Measurements from ENCODE around the gene SLAMF7.
"Not testable (repeated sequence)": the region's sequence is repeated elsewhere in the genome, so short reads cannot be mapped to it uniquely, and the experiment has no call there.

The SLAMF7 gene

GRCh38 chr1:160710517-160711252 is 28.4 kb upstream of the SLAMF7 start:
- Histone ChIP-seq H3K36me3 (ENCODE audit: control insufficient read depth, insufficient read depth, low read length, severe bottlenecking) (no peaks in the 10 kb centered on the region), H3K4me1 (ENCODE audit: control insufficient read depth, insufficient read depth, low read length) (no peaks in the 10 kb centered on the region), H3K27me3 (replicated peaks; ENCODE audit: control insufficient read depth, insufficient read depth, low read length) (peaks cover 42% of the 10 kb centered on the region), H3K9ac (ENCODE audit: low read length) (no peak overlapping the region), H3K9me3 (ENCODE audit: control insufficient read depth, low read length) (no peaks in the 10 kb centered on the region), H3K4me3 (ENCODE audit: low read length) (no peak overlapping the region)
- DNase-seq (ENCODE audit: low read depth), result no peak

- no peaks in the 10 kb centered on the region for H3K9me3 ChIP-seq (ENCODE audit: control insufficient read depth, low read length)
- no peak overlapping the region for H3K4me3 ChIP-seq (ENCODE audit: low read length)
- peaks cover 42% of the 10 kb centered on the region for H3K27me3 ChIP-seq (replicated peaks; ENCODE audit: control insufficient read depth, insufficient read depth, low read length)
- DNase-seq (ENCODE audit: low read depth), result no peak
- no peaks in the 10 kb centered on the region for H3K4me1 ChIP-seq (ENCODE audit: control insufficient read depth, insufficient read depth, low read length)
- no peaks in the 10 kb centered on the region for H3K36me3 ChIP-seq (ENCODE audit: control insufficient read depth, insufficient read depth, low read length, severe bottlenecking)
- no peak overlapping the region for H3K9ac ChIP-seq (ENCODE audit: low read length)
Measured at GRCh38 chr1:160711276-160711601, 27.8 kb upstream of the SLAMF7 start.

GRCh38 chr1:160711602-160712311 is 27.3 kb upstream of the SLAMF7 start, which contains the start of gene CD48:
Gene CD48, minus strand, starts transcription at chr1:160711822. Its CDS starts 59 bp downstream, at chr1:160711763.
- no peak for DNase-seq (ENCODE audit: low read depth)
- peaks cover 46% of the 10 kb centered on the region for H3K27me3 ChIP-seq (replicated peaks; ENCODE audit: control insufficient read depth, insufficient read depth, low read length)
- no peak within 1 kb of the TSS for H3K9ac ChIP-seq (ENCODE audit: low read length)
- no peak within 1 kb of the TSS for H3K4me3 ChIP-seq (ENCODE audit: low read length)
- no peaks in the 10 kb centered on the region for H3K36me3 ChIP-seq (ENCODE audit: control insufficient read depth, insufficient read depth, low read length, severe bottlenecking)
- H3K9me3 ChIP-seq (ENCODE audit: control insufficient read depth, low read length), result no peaks in the 10 kb centered on the region
- no peaks in the 10 kb centered on the region for H3K4me1 ChIP-seq (ENCODE audit: control insufficient read depth, insufficient read depth, low read length)

- peaks cover 44% of the 10 kb centered on the region for H3K27me3 ChIP-seq (replicated peaks; ENCODE audit: control insufficient read depth, insufficient read depth, low read length)
- not testable (repeated sequence) for H3K9ac ChIP-seq (ENCODE audit: low read length); H3K36me3 ChIP-seq (ENCODE audit: control insufficient read depth, insufficient read depth, low read length, severe bottlenecking); H3K4me1 ChIP-seq (ENCODE audit: control insufficient read depth, insufficient read depth, low read length); DNase-seq (ENCODE audit: low read depth); H3K4me3 ChIP-seq (ENCODE audit: low read length); H3K9me3 ChIP-seq (ENCODE audit: control insufficient read depth, low read length)
Measured at GRCh38 chr1:160712525-160713080, 26.4 kb upstream of the SLAMF7 start.

- Histone ChIP-seq H3K36me3 (ENCODE audit: control insufficient read depth, insufficient read depth, low read length, severe bottlenecking) (no peaks in the 10 kb centered on the region), H3K9me3 (ENCODE audit: control insufficient read depth, low read length) (no peaks in the 10 kb centered on the region), H3K27me3 (replicated peaks; ENCODE audit: control insufficient read depth, insufficient read depth, low read length) (peaks cover 42% of the 10 kb centered on the region), H3K4me3 (ENCODE audit: low read length) (no peak overlapping the region), H3K9ac (ENCODE audit: low read length) (no peak overlapping the region), H3K4me1 (ENCODE audit: control insufficient read depth, insufficient read depth, low read length) (no peaks in the 10 kb centered on the region)
- no peak for DNase-seq (ENCODE audit: low read depth)
Measured at GRCh38 chr1:160713161-160713560, 25.9 kb upstream of the SLAMF7 start.

- not testable (repeated sequence) for H3K9me3 ChIP-seq (ENCODE audit: control insufficient read depth, low read length); H3K36me3 ChIP-seq (ENCODE audit: control insufficient read depth, insufficient read depth, low read length, severe bottlenecking); H3K9ac ChIP-seq (ENCODE audit: low read length); H3K4me3 ChIP-seq (ENCODE audit: low read length); DNase-seq (ENCODE audit: low read depth); H3K4me1 ChIP-seq (ENCODE audit: control insufficient read depth, insufficient read depth, low read length)
- H3K27me3 ChIP-seq (replicated peaks; ENCODE audit: control insufficient read depth, insufficient read depth, low read length), result peaks cover 38% of the 10 kb centered on the region
Measured at GRCh38 chr1:160714034-160714648, 24.9 kb upstream of the SLAMF7 start.

GRCh38 chr1:160716013-160716412 is 23.0 kb upstream of the SLAMF7 start:
- Histone ChIP-seq H3K4me1 (ENCODE audit: control insufficient read depth, insufficient read depth, low read length) (no peaks in the 10 kb centered on the region), H3K4me3 (ENCODE audit: low read length) (no peak overlapping the region), H3K36me3 (ENCODE audit: control insufficient read depth, insufficient read depth, low read length, severe bottlenecking) (no peaks in the 10 kb centered on the region), H3K9me3 (ENCODE audit: control insufficient read depth, low read length) (no peaks in the 10 kb centered on the region), H3K9ac (ENCODE audit: low read length) (no peak overlapping the region), H3K27me3 (replicated peaks; ENCODE audit: control insufficient read depth, insufficient read depth, low read length) (peaks cover 31% of the 10 kb centered on the region)
- DNase-seq (ENCODE audit: low read depth), result no peak

GRCh38 chr1:160717306-160717705 is 21.7 kb upstream of the SLAMF7 start:
- Histone ChIP-seq H3K27me3 (replicated peaks; ENCODE audit: control insufficient read depth, insufficient read depth, low read length) (peaks cover 19% of the 10 kb centered on the region), H3K36me3 (ENCODE audit: control insufficient read depth, insufficient read depth, low read length, severe bottlenecking) (no peaks in the 10 kb centered on the region), H3K9me3 (ENCODE audit: control insufficient read depth, low read length) (no peaks in the 10 kb centered on the region), H3K4me1 (ENCODE audit: control insufficient read depth, insufficient read depth, low read length) (no peaks in the 10 kb centered on the region), H3K9ac (ENCODE audit: low read length) (no peak overlapping the region), H3K4me3 (ENCODE audit: low read length) (no peak overlapping the region)
- DNase-seq (ENCODE audit: low read depth), result no peak

GRCh38 chr1:160718210-160718609 is 20.8 kb upstream of the SLAMF7 start:
- Histone ChIP-seq H3K4me1 (ENCODE audit: control insufficient read depth, insufficient read depth, low read length) (no peaks in the 10 kb centered on the region), H3K27me3 (replicated peaks; ENCODE audit: control insufficient read depth, insufficient read depth, low read length) (peaks cover 15% of the 10 kb centered on the region), H3K9me3 (ENCODE audit: control insufficient read depth, low read length) (no peaks in the 10 kb centered on the region), H3K4me3 (ENCODE audit: low read length) (no peak overlapping the region), H3K36me3 (ENCODE audit: control insufficient read depth, insufficient read depth, low read length, severe bottlenecking) (no peaks in the 10 kb centered on the region), H3K9ac (ENCODE audit: low read length) (no peak overlapping the region)
- no peak for DNase-seq (ENCODE audit: low read depth)

- H3K4me3 ChIP-seq (ENCODE audit: low read length), result no peak overlapping the region
- no peak overlapping the region for H3K9ac ChIP-seq (ENCODE audit: low read length)
- H3K9me3 ChIP-seq (ENCODE audit: control insufficient read depth, low read length), result no peaks in the 10 kb centered on the region
- DNase-seq (ENCODE audit: low read depth), result no peak
- no peaks in the 10 kb centered on the region for H3K4me1 ChIP-seq (ENCODE audit: control insufficient read depth, insufficient read depth, low read length)
- H3K36me3 ChIP-seq (ENCODE audit: control insufficient read depth, insufficient read depth, low read length, severe bottlenecking), result no peaks in the 10 kb centered on the region
- H3K27me3 ChIP-seq (replicated peaks; ENCODE audit: control insufficient read depth, insufficient read depth, low read length), result peaks cover 20% of the 10 kb centered on the region
Measured at GRCh38 chr1:160720356-160721085, 18.5 kb upstream of the SLAMF7 start.

GRCh38 chr1:160721473-160721872 is 17.6 kb upstream of the SLAMF7 start:
- no peak overlapping the region for H3K9ac ChIP-seq (ENCODE audit: low read length)
- no peak for DNase-seq (ENCODE audit: low read depth)
- no peak overlapping the region for H3K4me3 ChIP-seq (ENCODE audit: low read length)
- peaks cover 19% of the 10 kb centered on the region for H3K27me3 ChIP-seq (replicated peaks; ENCODE audit: control insufficient read depth, insufficient read depth, low read length)
- peaks cover 5% of the 10 kb centered on the region for H3K4me1 ChIP-seq (ENCODE audit: control insufficient read depth, insufficient read depth, low read length)
- H3K9me3 ChIP-seq (ENCODE audit: control insufficient read depth, low read length), result no peaks in the 10 kb centered on the region
- no peaks in the 10 kb centered on the region for H3K36me3 ChIP-seq (ENCODE audit: control insufficient read depth, insufficient read depth, low read length, severe bottlenecking)

All from adipocyte (in vitro differentiated cells).